Hepatocyte (in vitro differentiated cells): ENCODE data around the gene DLX1.

Source experiments
- EZH2 ChIP-seq: fragments of 200-600 bp; sonication (generic); IDR thresholded peaks from 2 replicates; pipeline ENCODE4 v1.6.1; 2016; ENCODE audit warnings: antibody characterized with exemption, mild to moderate bottlenecking, borderline replicate concordance
- EZH2phosphoT487 ChIP-seq: fragments of 200-600 bp; sonication (generic); IDR thresholded peaks from one replicate; pipeline ENCODE4 v1.6.1; 2018; ENCODE audit warnings: antibody characterized with exemption, mild to moderate bottlenecking, low read depth, moderate library complexity; ENCODE audit not compliant: unreplicated experiment, severe bottlenecking
- TF ChIP-seq, protein P1 (sequence below): fragments of 200-600 bp; sonication (generic); IDR thresholded peaks from 2 replicates; pipeline ENCODE4 v1.5.1; 2016; ENCODE audit warnings: antibody characterized with exemption, mild to moderate bottlenecking; ENCODE audit not compliant: poor library complexity

DNA sequence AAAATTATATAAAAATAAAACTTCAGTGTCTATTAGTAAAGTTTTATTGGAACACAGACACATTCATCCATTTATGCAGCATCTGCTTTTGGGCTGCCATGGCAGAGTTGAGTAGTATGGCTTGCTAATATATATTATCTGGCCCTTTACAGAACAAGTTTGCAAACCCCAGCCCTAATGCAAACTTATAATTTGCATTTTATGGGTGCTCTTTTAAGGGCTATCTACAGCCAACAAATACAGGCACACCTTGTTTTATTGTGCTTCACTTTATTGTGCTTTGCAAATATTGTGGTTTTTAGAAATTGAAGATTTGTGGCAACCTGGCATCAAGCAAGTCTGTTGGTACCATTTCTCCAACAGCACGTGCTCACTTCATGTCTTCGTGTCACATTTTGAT is 52.6 kb downstream of the DLX1 start:
- no peak for TF ChIP-seq EZH2phosphoT487
- no peak for TF ChIP-seq EZH2
- TF ChIP-seq, protein P1, sequence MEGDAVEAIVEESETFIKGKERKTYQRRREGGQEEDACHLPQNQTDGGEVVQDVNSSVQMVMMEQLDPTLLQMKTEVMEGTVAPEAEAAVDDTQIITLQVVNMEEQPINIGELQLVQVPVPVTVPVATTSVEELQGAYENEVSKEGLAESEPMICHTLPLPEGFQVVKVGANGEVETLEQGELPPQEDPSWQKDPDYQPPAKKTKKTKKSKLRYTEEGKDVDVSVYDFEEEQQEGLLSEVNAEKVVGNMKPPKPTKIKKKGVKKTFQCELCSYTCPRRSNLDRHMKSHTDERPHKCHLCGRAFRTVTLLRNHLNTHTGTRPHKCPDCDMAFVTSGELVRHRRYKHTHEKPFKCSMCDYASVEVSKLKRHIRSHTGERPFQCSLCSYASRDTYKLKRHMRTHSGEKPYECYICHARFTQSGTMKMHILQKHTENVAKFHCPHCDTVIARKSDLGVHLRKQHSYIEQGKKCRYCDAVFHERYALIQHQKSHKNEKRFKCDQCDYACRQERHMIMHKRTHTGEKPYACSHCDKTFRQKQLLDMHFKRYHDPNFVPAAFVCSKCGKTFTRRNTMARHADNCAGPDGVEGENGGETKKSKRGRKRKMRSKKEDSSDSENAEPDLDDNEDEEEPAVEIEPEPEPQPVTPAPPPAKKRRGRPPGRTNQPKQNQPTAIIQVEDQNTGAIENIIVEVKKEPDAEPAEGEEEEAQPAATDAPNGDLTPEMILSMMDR = no peak
